Peyer's patch (tissue), 4 donors: ENCODE data around the gene CREG1. TPM values are rescaled to one million over a fixed set of nuclear protein-coding genes. Genes with fewer than 3 reads are reported as not detected.
A peak's percentile ranks its signal among the peaks of the same experiment; 100 is the strongest.

Experiments used
- DNase-seq, 3 donors: peaks; one replicate each; pipeline ENCODE4 v3.0.0-alpha.2; 2017 to 2019
- H3K27ac ChIP-seq, 4 donors: fragments of 200-600 bp; sonication (generic); one replicate each; pipeline ENCODE4 v1.5.1; 2016 to 2019
- H3K27me3 ChIP-seq, 2 donors: fragments of 200-600 bp; sonication (generic); one replicate each; pipeline ENCODE4 v1.5.1; 2019
- H3K36me3 ChIP-seq, 3 donors: fragments of 200-600 bp; sonication (generic); one replicate each; pipeline ENCODE4 v1.5.1; 2016 to 2019
- H3K4me1 ChIP-seq, 4 donors: fragments of 200-600 bp; sonication (generic); one replicate each; pipeline ENCODE4 v1.5.1; 2016 to 2019
- H3K4me3 ChIP-seq, 4 donors: fragments of 200-600 bp; sonication (generic); 1 replicate in 3 of 4; 2 replicates in 1 of 4; pipeline ENCODE4 v1.5.1; 2016 to 2019; ENCODE audit warnings: mild to moderate bottlenecking in 1 of 4
- H3K9me3 ChIP-seq, 4 donors: fragments of 200-600 bp; sonication (generic); one replicate each; pipeline ENCODE4 v1.5.1; 2016 to 2019; ENCODE audit warnings: mild to moderate bottlenecking in 1 of 4
- POLR2A ChIP-seq, 2 donors: fragments of 450-650 bp; IDR thresholded peaks; one replicate each; pipeline ENCODE4 v1.5.1; 2017; ENCODE audit warnings: antibody characterized with exemption in 2 of 2, mild to moderate bottlenecking in 2 of 2, moderate library complexity in 2 of 2
- total RNA-seq, 4 donors: library from RNA; depleted of rRNA; stranded (reverse); fragments of >200 nt; gene quantifications; one replicate each; pipeline ENCODE4 v1.1.0, GENCODE V29; 2016
- TF ChIP-seq, protein P1 (sequence below), 6 experiments: fragments of 450-650 bp in 4 of 6; fragments of 200-600 bp in 2 of 6; sonication (generic) in 1 of 6; IDR thresholded peaks; one replicate each; pipeline ENCODE4 v1.5.1; 2017 to 2019; ENCODE audit warnings: antibody characterized with exemption in 6 of 6, mild to moderate bottlenecking in 3 of 6, moderate library complexity in 1 of 6

Gene CREG1
- total RNA-seq, 4 donors from 2014 or later = 50.3 to 80.3 (median 67.6) TPM

DNA sequence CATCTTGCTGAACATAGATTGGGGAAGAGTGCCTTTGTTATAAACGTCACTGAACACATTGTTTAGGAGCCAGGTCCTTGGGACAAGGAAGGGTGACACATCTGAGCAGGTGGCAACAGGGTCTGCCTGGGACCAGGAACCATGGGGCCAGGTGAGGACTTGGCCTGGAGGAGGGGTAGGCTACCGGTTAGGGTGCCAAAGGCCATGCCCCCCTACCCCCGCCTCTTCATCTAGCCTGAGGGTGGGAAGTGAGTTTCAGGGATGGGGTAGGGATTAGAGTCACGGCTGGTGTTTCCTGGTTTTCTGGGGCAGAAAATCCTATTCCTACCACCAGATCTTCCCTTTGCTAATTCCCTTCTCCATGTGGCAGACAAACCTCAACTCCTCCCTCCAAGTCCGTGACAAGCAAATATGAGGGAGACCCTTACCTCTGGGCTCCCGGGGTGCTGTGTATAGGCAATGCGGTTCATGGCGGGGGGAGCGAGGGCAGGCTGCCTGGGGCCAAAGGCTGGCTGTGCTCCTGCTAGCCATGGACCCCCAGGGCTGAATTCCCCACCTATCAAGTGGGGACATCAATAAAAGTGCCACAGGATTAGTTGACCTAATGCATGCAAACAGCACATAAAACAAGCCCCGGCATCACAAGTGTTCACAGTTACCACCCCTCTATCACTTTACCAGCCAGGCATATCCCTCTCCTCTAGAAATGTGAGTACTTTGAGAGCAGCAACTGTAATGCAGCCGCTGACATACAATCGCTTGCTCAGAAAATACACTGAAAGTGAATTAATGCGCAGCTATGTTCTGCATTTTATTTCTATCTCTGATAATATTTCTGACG, 49.7 kb downstream of the CREG1 start:
- no peak for TF ChIP-seq POLR2A (IDR thresholded peaks at IDR 0.05)
- TF ChIP-seq, protein P1, sequence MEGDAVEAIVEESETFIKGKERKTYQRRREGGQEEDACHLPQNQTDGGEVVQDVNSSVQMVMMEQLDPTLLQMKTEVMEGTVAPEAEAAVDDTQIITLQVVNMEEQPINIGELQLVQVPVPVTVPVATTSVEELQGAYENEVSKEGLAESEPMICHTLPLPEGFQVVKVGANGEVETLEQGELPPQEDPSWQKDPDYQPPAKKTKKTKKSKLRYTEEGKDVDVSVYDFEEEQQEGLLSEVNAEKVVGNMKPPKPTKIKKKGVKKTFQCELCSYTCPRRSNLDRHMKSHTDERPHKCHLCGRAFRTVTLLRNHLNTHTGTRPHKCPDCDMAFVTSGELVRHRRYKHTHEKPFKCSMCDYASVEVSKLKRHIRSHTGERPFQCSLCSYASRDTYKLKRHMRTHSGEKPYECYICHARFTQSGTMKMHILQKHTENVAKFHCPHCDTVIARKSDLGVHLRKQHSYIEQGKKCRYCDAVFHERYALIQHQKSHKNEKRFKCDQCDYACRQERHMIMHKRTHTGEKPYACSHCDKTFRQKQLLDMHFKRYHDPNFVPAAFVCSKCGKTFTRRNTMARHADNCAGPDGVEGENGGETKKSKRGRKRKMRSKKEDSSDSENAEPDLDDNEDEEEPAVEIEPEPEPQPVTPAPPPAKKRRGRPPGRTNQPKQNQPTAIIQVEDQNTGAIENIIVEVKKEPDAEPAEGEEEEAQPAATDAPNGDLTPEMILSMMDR (IDR thresholded peaks at IDR 0.05) = no peak
- Histone ChIP-seq H3K4me3 (no peak overlapping the region), H3K9me3 (no peaks in the 10 kb centered on the region), H3K27me3 (no peaks in the 10 kb centered on the region), H3K4me1 (peaks cover 0 to 6% (median 0%) of the 10 kb centered on the region in 4 donors), H3K36me3 (no peaks in the 10 kb centered on the region), H3K27ac (no peak overlapping the region)
- DNase-seq = no peak

DNA sequence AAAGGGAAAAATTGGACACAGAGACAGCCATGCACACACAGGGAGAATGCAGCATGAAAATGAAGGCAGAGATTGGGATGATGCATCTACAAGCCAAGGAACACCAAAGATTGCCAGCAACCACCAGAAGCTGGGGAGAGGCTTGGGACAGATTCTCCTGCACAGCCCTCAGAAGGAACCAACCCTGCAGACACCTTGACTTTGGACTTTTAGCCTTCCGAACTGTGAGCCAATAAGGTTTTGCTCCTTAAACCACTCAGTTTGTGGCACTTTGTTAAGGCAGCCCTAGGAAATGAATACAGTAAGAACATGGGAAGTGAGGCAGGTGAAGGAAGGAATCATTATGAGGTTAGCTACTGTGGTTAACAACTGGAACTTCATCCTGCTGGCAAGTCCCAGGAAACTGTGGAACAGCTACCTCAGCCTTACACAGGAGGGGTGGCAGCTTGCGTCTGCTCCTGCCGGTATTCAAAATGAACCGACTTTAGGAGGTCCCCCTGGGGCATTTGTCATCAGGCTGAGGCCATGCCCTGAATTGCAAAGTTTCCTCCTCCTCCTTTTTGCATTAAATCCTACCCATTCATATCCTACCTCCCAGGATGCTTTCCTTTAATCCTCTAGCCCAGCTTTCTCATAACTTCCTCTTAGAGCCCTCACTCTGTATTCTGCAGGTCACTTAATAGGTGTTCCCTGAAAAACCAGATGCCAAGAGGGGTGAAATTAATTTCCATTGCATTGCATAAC, 50.7 kb downstream of the CREG1 start:
- Histone ChIP-seq H3K4me3 (no peak overlapping the region), H3K27ac (no peak overlapping the region), H3K27me3 (no peaks in the 10 kb centered on the region), H3K9me3 (no peaks in the 10 kb centered on the region), H3K36me3 (no peaks in the 10 kb centered on the region), H3K4me1 (peaks cover 0 to 6% (median 0%) of the 10 kb centered on the region in 4 donors)
- peak in 1 of 3 donors; percentile 15 for DNase-seq
- no peak for TF ChIP-seq POLR2A (IDR thresholded peaks at IDR 0.05)
- TF ChIP-seq, protein P1 (IDR thresholded peaks at IDR 0.05) = no peak

DNA sequence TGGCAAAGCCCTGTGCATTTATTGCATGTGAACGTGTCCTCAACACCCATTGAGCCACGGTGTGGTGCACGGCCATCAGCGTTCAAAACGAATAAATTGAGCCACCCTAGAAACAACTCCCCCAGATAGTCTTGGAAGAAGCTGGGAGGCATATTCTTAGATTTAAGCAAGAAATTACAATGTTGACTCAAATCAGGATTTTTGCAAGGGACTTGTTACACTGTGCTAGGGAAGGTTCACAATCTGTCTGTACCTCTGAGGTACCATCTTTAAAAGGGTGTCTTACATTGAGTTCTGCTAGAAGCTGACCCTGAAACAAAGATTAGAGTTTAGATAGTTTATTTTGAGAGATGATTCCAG, 51.4 kb downstream of the CREG1 start:
- Histone ChIP-seq H3K36me3 (no peaks in the 10 kb centered on the region), H3K27me3 (no peaks in the 10 kb centered on the region), H3K4me3 (no peak overlapping the region), H3K4me1 (peaks cover 0 to 6% (median 0%) of the 10 kb centered on the region in 4 donors), H3K27ac (no peak overlapping the region), H3K9me3 (no peaks in the 10 kb centered on the region)
- no peak for DNase-seq
- TF ChIP-seq, protein P1 (IDR thresholded peaks at IDR 0.05) = no peak
- TF ChIP-seq POLR2A (IDR thresholded peaks at IDR 0.05) = no peak

DNA sequence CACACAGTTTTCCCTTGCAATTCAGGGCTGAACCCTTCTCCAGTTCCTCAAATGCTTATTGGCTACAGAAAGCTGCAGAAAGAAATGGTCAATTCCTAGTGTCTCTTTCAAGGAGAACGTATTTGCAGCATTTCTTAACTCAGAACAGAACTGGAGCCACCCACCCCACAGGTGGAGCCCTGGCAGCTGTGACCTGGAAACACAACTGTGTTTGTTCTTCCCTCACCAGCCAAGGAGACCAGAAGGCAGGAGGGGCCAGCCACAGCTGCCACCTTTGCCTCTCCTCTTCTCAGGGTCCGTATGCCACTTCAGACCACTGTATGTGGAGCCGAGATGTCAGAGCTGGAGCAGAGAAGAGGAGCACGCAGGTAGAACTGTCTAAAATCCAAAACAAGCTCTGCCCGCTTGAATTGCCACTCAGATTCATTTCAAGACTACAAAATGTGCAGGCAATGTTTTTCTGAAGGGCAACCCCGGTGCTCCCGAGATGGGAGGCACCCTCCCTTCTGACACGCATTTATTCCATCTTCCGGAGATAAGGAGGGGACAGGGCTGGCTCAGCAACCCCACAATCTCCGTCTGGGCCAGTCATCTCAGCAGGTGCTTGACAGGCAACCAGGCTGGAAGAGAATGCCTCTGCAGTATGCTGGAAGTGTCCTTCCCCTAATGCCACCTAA, 51.9 kb downstream of the CREG1 start:
- no peaks in the 10 kb centered on the region for H3K9me3 ChIP-seq
- H3K4me3 ChIP-seq = no peak overlapping the region
- H3K27ac ChIP-seq = no peak overlapping the region
- no peaks in the 10 kb centered on the region for H3K27me3 ChIP-seq
- peak in 1 of 3 donors; percentile 44 for DNase-seq
- TF ChIP-seq POLR2A (IDR thresholded peaks at IDR 0.05) = no peak
- TF ChIP-seq, protein P1 (IDR thresholded peaks at IDR 0.05) = no peak
- no peaks in the 10 kb centered on the region for H3K36me3 ChIP-seq
- peaks cover 0 to 6% (median 0%) of the 10 kb centered on the region in 4 donors for H3K4me1 ChIP-seq

DNA sequence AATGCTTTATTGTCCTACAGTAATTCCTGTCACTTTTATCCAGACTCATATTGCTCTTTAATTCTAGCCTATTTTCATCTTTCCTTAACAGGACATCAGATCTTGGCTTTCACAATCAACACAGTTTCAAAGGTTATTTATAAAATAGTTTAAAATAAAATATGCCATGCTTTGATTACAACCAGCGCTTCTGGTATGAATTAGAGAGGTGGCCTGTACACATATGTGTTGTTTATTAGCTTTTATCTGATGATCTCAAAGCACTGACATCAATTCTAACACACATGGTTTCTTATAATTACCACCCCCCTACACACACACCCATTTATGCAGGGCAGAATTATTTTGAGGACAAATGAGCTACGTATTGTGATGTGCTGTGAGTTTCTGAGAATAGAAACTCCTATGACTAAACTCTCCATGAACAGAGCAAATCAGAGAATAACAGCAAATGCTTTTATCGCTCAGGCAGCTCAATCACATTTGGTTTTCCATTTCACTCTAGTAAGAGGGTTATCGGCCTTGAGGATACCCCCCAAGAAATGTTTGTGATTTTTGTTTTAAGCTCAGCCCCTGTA, 53.2 kb downstream of the CREG1 start:
- DNase-seq = no peak
- Histone ChIP-seq H3K27me3 (no peaks in the 10 kb centered on the region), H3K9me3 (no peaks in the 10 kb centered on the region), H3K27ac (peak overlapping the region in 1 of 4 donors; percentile 2), H3K4me3 (no peak overlapping the region), H3K4me1 (peaks cover 0 to 6% (median 0%) of the 10 kb centered on the region in 4 donors), H3K36me3 (no peaks in the 10 kb centered on the region)
- TF ChIP-seq POLR2A (IDR thresholded peaks at IDR 0.05) = no peak
- TF ChIP-seq, protein P1 (IDR thresholded peaks at IDR 0.05) = no peak
